ENCODE data around the gene IGLON5. TPM values are rescaled to one million over a fixed set of nuclear protein-coding genes. Genes with fewer than 3 reads are reported as not detected.

The IGLON5 gene
- total RNA-seq, 4 donors from 2014 or later: 1.4 to 2.9 (median 1.7) TPM; not detected in 1

GRCh38 chr19:51365211-51365964 is 53.9 kb downstream of the IGLON5 start:
- no peak for DNase-seq (ENCODE audit: low spot score)
- no peak for TF ChIP-seq CTCF (IDR thresholded peaks at IDR 0.05)
- ATAC-seq (ENCODE audit: low FRiP score): no peak

GRCh38 chr19:51365965-51366388 is 54.5 kb downstream of the IGLON5 start, which contains the start of gene ETFB:
Gene ETFB (minus strand): TSS chr19:51366388. CDS start chr19:51366326, 62 bp downstream.
- no peak for DNase-seq (ENCODE audit: low spot score)
- ATAC-seq (ENCODE audit: low FRiP score): no peak
- no peak for TF ChIP-seq CTCF (IDR thresholded peaks at IDR 0.05)

- no peak for TF ChIP-seq CTCF (IDR thresholded peaks at IDR 0.05)
- peak; percentile 84 for ATAC-seq (ENCODE audit: low FRiP score)
- peak; percentile 92 for DNase-seq (ENCODE audit: low spot score)
Measured at GRCh38 chr19:51366389-51367254, 55.2 kb downstream of the IGLON5 start.

GRCh38 chr19:51367255-51367564 is 55.8 kb downstream of the IGLON5 start:
- DNase-seq (ENCODE audit: low spot score) (no peak), ATAC-seq (ENCODE audit: low FRiP score) (no peak)
- TF ChIP-seq CTCF (IDR thresholded peaks at IDR 0.05): no peak

GRCh38 chr19:51367565-51368365 is 56.3 kb downstream of the IGLON5 start:
- no peak for TF ChIP-seq CTCF (IDR thresholded peaks at IDR 0.05)
- ATAC-seq (ENCODE audit: low FRiP score) (peak; percentile 90), DNase-seq (ENCODE audit: low spot score) (peak; percentile 94)

- ATAC-seq (ENCODE audit: low FRiP score): no peak
- no peak for TF ChIP-seq CTCF (IDR thresholded peaks at IDR 0.05)
- DNase-seq (ENCODE audit: low spot score): no peak
Measured at GRCh38 chr19:51368366-51369282, 57.2 kb downstream of the IGLON5 start, which contains the start of gene CLDND2. Gene CLDND2 (minus strand): TSS chr19:51369003. CDS start chr19:51368577, 426 bp downstream.

Measured in omental fat pad (tissue), 4 donors.